Effector memory CD8-positive, alpha-beta T cell (primary cell): ENCODE measurements around the gene LRRC27.

Experiments used
- ATAC-seq: fragments of 150-1000 bp; cut with Tn5 transposase; replicated peaks from 2 replicates; pipeline ENCODE4 v1.10.0; 2021; ENCODE audit warnings: mild to moderate bottlenecking, moderate library complexity
- DNase-seq, 3 experiments: peaks; one replicate each; pipeline ENCODE4 v3.0.0; 2021
- H3K27ac Mint-ChIP-seq, 2 donors: one replicate each; pipeline ENCODE4 v1.8.0; 2022; ENCODE audit warnings: mild to moderate bottlenecking in 2 of 2, mixed read lengths in 2 of 2, moderate library complexity in 2 of 2
- H3K27me3 Mint-ChIP-seq, 2 donors: one replicate each; pipeline ENCODE4 v1.8.0; 2022; ENCODE audit warnings: mixed read lengths in 2 of 2
- H3K36me3 Mint-ChIP-seq: one replicate; pipeline ENCODE4 v1.8.0; 2022; ENCODE audit warnings: mild to moderate bottlenecking, moderate library complexity, mixed read lengths; ENCODE audit not compliant: insufficient read depth
- H3K4me1 Mint-ChIP-seq, 2 donors: one replicate each; pipeline ENCODE4 v1.8.0; 2022; ENCODE audit warnings: low read depth in 2 of 2, mixed read lengths in 2 of 2
- H3K4me3 Mint-ChIP-seq, 2 donors: one replicate each; pipeline ENCODE4 v1.8.0; 2022; ENCODE audit warnings: mild to moderate bottlenecking in 2 of 2, mixed read lengths in 2 of 2, moderate library complexity in 2 of 2
- H3K9me3 Mint-ChIP-seq, 2 donors: one replicate each; pipeline ENCODE4 v1.8.0; 2022; ENCODE audit warnings: mixed read lengths in 2 of 2

LRRC27 gene

DNA sequence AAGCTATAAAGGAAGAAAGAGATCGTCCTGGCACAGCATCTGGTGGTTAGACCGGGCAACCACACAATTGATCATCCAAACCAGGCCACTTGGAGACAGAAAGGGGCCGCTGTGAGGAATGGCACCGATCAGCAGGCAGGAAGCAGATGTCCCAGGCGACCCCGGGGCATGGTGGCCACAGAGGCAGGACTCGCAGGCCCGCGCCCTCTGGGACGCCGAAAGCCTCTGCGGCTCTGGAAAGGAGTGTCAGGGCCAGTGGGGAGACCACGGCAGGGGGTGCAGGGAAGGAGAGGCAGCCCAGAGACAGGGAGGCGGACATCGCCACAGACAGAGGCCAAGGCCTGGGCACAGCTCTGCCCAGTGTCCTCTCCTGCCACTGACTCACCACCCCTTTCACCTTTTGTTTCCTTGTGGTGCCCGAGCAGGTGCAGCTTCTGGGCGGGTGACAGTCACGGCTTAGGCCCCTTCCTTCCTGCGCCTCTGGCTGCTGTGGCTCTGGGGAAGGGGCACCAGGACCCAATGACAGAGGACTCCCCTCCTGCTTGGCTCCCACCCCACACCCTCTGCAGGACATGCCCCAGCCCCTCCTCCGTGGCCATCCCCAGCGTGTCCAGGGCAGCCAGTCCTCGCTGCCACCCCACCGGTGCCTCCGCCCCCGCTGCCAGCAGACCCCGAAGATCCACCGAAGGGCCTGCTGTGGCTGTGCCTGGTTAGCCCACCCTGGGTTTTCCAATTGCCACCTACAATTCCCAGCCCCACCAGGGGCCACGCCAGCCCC is 35.1 kb upstream of the LRRC27 start:
- H3K27ac Mint-ChIP-seq, result no peak overlapping the region
- no peak overlapping the region for H3K4me3 Mint-ChIP-seq
- peaks cover 0 to 14% of the 10 kb centered on the region in 2 donors for H3K27me3 Mint-ChIP-seq
- no peaks in the 10 kb centered on the region for H3K36me3 Mint-ChIP-seq
- peaks cover 5 to 12% of the 10 kb centered on the region in 2 donors for H3K4me1 Mint-ChIP-seq
- ATAC-seq (no peak), DNase-seq (no peak)
- H3K9me3 Mint-ChIP-seq, result no peaks in the 10 kb centered on the region

DNA sequence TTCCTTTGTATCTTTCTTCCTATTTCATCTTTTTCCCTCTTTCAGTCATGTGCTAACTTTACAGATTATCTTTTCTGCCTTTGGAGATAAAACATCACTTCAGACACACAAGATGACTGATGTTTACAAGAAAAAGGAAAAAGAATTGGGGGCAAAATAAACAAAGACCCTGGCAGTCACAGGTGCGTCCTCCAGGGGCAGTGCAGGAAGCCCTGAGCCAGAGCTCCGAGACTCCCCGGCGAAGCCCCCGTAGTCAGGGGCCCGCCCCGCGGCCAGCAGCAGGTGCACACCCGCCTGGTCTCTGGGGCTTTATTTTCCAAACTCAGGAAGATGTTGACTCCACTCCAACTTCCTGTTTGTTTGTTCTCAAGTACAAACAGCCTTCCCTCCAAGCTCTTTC is 34.5 kb upstream of the LRRC27 start:
- Mint-ChIP-seq H3K27me3 (peaks cover 0 to 14% of the 10 kb centered on the region in 2 donors), H3K36me3 (no peaks in the 10 kb centered on the region), H3K9me3 (no peaks in the 10 kb centered on the region), H3K4me3 (no peak overlapping the region), H3K4me1 (peaks cover 5 to 12% of the 10 kb centered on the region in 2 donors), H3K27ac (no peak overlapping the region)
- ATAC-seq (no peak), DNase-seq (no peak)

DNA sequence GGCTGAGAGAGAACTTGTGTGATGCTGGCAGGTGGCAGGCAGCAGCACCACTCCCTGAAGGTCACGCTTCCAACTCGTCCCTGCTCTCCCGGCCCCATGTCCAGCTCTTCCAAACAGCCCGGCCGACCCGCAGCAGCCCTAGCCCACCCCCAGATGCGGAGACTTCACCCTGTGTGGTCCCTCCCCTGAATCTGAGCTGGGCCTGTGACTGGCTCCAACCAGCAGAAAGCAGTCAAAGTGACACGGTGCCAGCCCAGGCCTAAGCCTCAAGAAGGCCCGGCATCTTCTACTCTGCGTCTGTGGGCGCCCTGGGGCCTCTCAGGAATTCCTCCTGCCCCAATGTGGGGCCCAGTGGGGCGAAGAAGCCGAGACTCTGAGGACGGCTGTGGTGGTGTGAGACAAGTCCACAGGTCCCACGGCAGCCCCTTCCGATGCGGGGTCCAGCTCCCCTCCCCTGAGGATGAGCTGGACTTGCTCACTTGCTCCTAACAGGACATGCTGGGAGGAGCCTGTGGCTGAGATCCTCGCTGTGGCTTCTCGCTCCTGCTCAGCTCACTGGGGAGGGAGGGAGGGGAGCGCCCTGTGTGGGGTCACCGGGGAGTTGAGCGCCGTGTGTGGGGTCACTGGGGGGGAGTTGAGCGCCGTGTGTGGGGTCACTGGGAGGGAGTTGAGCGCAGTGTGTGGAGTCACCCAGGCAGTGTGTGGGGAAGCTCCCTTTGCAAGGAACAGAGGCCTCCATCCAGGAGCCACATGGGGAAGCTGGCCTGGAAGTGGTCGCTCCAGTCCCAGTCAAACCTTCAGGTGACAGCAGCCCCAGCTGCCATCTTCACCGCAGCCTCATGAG is 33.7 kb upstream of the LRRC27 start:
- Mint-ChIP-seq H3K4me1 (peaks cover 5 to 12% of the 10 kb centered on the region in 2 donors), H3K27me3 (peaks cover 0 to 14% of the 10 kb centered on the region in 2 donors), H3K36me3 (no peaks in the 10 kb centered on the region), H3K27ac (no peak overlapping the region), H3K9me3 (no peaks in the 10 kb centered on the region), H3K4me3 (no peak overlapping the region)
- DNase-seq (no peak), ATAC-seq (no peak)

DNA sequence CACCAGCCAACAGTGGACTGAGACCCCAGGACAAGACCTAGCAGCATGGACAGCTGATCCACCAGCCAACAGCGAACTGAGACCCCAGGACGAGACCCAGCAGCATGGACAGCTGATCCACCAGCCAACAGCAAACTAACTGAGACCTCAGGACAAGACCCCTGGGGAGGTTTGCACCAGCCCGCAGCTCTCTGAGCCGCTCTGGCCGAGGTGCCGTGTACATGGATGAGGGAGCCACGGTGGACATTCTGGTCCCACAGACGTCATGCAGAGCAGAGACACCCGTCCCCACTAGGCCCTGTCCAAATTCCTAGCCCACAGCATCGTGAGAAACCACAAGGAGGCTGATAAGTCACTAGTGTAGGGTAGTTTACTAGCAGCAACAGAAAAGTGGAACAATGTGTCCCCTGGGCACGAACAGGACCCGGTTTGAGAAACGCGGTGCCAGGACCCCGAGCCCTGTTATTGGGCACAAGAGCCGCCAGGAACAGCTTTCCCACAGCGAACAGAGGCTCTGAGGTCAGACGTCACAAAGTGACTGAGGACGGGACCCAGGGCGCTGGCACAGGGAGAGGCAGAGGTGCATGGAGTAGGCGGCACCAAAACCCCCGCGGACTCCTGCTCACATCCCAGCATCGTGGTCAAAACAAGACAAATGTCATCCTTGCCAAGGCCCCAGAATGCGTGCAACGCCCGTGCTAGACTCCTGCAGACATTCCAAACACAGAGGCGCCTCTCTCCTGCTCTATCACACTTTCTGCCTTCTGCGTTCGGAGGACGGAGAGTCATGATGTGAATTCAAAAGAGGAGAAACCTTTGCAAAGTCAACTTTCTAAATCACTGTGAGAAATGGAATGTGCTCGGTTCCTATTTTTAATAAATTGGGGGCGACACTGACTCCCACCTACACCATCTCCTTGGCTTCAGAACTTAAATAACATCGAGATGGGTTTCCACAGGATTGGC is 32.3 kb upstream of the LRRC27 start:
- Mint-ChIP-seq H3K27me3 (peaks cover 0 to 14% of the 10 kb centered on the region in 2 donors), H3K9me3 (no peaks in the 10 kb centered on the region), H3K36me3 (no peaks in the 10 kb centered on the region), H3K4me1 (peaks cover 2 to 8% of the 10 kb centered on the region in 2 donors), H3K4me3 (no peak overlapping the region), H3K27ac (no peak overlapping the region)
- DNase-seq (no peak), ATAC-seq (no peak)

DNA sequence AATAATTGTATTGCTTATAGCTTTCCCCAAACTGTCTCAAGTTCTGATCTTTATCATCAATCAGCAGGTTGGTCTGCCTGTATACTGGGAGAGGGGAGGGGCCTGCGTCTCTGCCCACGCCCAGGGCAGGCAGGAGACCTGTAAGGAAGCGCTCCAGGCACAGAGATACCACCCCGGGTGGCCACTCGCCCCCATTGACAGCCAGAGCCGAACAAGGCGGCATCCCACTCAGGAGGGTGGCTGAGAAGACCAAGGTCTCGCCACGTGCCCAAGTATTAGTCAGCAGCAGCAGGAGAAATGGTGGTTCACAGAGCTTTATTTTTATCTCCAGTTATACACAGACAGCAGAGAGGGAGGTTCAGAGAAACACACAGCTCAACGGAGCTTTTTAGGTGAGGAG is 31.4 kb upstream of the LRRC27 start:
- no peak overlapping the region for H3K27ac Mint-ChIP-seq

DNA sequence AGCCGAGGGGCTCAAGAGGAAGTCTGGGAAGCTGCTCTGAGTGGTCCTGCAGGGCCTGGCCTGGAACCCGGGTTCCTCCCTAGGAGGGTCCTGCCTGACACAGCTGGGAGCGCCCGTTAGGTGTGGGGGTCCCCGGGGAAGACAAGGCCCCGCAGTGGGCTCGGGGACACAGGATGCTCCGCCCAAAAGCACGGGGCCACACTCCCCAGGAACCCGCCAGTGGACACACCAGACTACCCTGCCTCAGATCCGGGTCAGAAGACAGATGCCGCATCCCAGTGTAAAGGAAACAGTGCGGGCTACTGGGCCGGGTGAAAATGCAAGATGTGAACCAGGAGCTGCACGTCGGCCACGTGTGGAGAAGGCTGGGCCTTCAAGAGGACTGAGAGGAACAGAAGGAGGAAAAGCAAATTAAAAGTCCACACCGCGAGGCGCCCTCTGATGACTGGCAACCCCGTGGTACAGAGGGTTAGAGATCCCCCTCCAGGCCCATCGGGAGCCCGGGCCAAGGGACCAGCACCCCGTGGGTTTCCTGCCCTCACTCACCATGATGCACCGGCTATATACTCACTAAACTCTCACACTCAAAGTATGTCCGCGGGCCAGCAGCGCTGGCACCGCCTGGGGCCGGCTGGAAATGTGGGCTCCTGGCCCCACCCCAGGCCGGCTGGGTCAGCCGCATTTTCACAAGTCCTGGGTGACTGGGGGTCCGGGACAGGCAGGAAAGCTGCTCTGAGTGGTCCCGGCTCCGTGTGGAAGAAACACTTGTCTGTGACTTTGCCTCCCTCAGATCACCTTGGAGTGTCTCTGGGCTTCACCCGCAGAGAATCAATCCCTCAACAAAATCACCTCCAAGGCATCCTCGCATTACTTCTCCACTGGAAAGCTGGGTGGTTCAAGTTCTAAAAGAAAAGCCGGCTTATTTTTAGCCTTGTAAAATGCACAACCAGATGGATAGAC is 30.3 kb upstream of the LRRC27 start:
- Mint-ChIP-seq H3K9me3 (no peaks in the 10 kb centered on the region), H3K4me3 (no peak overlapping the region), H3K36me3 (no peaks in the 10 kb centered on the region), H3K4me1 (peaks cover 4 to 6% of the 10 kb centered on the region in 2 donors), H3K27me3 (peaks cover 0 to 17% of the 10 kb centered on the region in 2 donors), H3K27ac (no peak overlapping the region)
- DNase-seq (no peak), ATAC-seq (no peak)

More for the DNA sequence above, 31.4 kb upstream of the LRRC27 start:
- H3K4me3 Mint-ChIP-seq, result no peak overlapping the region
- DNase-seq, result no peak
- H3K27me3 Mint-ChIP-seq, result peaks cover 0 to 7% of the 10 kb centered on the region in 2 donors
- no peaks in the 10 kb centered on the region for H3K9me3 Mint-ChIP-seq
- H3K4me1 Mint-ChIP-seq, result peaks cover 2 to 4% of the 10 kb centered on the region in 2 donors
- H3K36me3 Mint-ChIP-seq, result no peaks in the 10 kb centered on the region
- ATAC-seq, result no peak

DNA sequence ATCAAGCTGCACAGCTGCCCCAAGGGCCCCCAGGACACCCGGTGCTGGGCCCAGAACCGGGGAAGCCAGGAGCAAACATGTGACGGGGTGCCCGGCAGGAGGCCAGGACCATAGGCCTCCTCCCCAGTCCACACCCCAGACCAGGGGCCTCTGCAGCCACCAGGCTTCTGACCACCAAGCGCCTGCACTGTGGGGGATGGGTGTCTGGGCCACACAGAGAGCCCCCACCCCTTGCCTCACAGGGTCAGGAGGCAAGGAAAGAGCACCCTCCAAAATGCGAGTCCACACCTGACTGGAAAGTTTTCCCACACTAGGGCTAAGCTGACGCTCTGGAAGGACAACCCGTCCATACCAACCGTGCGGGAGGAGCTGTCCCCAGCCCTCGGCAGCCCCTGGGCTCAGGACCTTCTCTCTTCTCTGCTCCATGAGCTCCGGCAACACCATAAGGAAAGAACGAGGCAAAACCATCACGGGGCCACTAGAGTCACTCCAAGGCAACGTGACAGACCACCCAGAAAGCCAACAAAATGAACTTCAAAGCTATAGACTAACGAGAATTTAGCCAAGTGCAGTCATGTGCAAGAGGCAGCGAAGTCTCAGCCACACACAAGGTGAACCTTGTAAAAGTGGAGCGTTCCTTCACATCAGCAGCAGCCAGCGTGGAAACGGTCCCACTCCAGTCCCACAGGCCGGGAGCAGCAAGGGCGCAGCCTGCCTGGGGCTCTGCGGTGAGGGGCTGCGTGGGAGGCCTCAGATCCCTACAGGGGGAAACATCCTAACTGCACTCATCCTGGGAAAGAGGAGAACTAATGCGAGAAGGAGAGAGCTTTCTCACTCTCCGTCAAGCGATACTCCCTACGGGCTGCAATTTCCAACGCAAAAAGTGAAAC is 29.3 kb upstream of the LRRC27 start:
- H3K4me1 Mint-ChIP-seq, result peaks cover 8 to 10% of the 10 kb centered on the region in 2 donors
- no peak for ATAC-seq
- H3K9me3 Mint-ChIP-seq, result no peaks in the 10 kb centered on the region
- H3K36me3 Mint-ChIP-seq, result peaks cover 4% of the 10 kb centered on the region
- peaks cover 0 to 20% of the 10 kb centered on the region in 2 donors for H3K27me3 Mint-ChIP-seq
- no peak overlapping the region for H3K4me3 Mint-ChIP-seq
- no peak overlapping the region for H3K27ac Mint-ChIP-seq
- no peak for DNase-seq

DNA sequence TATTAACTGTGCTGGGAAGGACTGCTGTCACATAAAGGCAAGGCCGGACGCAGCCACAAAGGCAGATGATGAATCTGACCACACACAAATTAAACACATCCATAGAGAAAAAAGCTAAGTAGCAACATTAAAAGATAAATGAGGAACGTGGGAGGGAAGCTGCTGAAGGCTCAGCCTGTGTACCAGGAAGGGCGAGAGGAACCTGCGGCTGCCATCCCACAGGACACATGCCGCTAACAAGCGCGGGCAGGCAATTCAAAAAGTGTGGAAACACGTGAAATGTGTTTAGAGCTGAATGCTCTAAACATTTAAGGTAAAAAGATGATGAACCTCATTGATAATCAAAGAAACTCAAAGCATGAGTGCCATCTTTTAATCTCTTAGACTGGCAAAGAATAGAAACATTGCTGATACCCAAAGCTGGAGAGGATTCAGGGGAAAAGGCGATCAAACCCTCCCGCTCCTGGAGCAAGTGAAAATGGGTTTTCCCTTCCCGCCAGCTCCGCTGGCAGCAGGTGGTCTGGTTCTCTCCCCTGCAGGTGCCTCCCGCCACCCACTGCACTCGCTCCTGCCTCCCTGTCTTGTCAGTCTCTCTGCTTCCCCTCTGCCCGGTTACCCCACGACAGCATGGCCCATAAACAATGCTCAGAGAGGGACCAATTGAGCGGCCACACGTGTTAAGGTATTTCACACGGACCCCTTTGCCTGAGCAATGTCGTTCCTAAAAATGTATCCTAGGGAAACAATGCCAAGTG is 28.5 kb upstream of the LRRC27 start:
- H3K36me3 Mint-ChIP-seq, result peaks cover 4% of the 10 kb centered on the region
- no peak overlapping the region for H3K4me3 Mint-ChIP-seq
- peaks cover 0 to 20% of the 10 kb centered on the region in 2 donors for H3K27me3 Mint-ChIP-seq
- no peak for ATAC-seq
- no peak for DNase-seq
- H3K4me1 Mint-ChIP-seq, result peaks cover 8 to 10% of the 10 kb centered on the region in 2 donors
- H3K27ac Mint-ChIP-seq, result no peak overlapping the region
- no peaks in the 10 kb centered on the region for H3K9me3 Mint-ChIP-seq

DNA sequence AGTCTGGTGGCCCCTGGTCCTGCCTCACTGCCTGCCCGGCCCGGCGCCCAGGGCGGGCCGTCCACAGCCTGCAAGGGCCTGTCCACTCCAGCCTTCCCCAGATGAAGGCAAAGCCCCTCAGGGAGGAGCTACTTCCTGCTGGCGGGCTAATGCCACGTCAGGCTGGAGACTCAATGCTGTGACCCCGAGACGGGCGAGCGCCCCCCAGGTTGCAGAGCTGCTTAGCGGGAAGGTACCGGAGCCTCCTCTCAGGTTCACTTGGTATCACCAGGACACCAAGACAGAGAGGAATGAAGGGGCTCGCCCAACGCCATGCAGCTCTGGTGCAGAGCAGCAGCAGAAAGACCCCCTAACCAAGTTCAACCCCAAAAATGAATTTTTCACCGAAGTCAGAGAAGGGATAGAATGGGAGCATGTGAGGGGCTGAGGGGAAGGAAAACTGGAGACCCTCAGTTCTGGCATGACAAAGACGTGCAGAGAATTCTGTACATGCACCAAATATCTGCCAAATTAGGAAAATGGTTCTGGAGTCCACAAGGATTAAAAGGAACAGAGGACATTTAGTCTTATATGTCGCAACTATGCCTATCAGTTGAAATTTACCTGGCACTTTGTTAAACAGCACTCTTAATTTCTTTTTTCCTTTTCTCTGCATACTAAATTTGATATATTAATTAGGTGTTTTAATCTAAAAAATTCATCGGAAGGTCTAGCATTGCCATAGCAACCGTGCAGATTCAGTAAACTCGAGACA is 27.1 kb upstream of the LRRC27 start:
- DNase-seq (no peak), ATAC-seq (no peak)
- H3K27ac Mint-ChIP-seq, result no peak overlapping the region
- peaks cover 4% of the 10 kb centered on the region for H3K36me3 Mint-ChIP-seq
- peaks cover 7 to 8% of the 10 kb centered on the region in 2 donors for H3K4me1 Mint-ChIP-seq
- H3K4me3 Mint-ChIP-seq, result no peak overlapping the region
- no peaks in the 10 kb centered on the region for H3K9me3 Mint-ChIP-seq
- H3K27me3 Mint-ChIP-seq, result peaks cover 0 to 20% of the 10 kb centered on the region in 2 donors

DNA sequence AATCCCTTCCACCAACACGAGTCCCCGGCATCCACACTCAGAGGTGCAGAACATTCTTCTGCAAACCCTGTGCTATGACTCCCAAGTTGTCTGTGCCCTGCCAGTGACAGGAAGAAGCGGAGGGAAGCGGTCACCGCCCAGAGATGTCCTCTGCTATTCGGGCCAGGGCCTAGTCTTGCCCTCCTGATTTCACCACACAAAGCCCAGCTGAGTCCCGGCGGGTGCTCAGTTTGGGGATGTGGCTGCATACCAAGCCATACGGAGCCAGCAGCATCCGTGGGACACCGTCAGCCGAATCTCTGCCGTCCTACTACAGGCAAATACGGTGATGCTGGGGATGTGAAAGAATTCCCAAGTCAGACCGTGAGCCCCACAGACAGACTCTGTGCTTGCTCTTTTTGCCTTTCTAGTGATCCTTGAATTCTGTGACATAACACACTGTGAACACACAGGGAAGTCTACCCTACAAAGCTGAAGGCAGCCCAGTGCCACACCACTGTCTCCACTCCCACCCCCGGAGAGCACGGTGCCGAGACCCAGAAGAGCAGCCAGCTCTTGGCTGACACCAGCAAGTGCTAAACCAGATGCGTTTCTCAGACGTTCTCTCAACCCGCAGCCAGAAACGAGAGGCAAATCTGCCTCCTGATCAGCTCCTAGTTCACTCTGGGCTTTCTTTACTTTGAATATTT is 26.2 kb upstream of the LRRC27 start:
- DNase-seq, result no peak
- Mint-ChIP-seq H3K27ac (no peak overlapping the region), H3K9me3 (no peaks in the 10 kb centered on the region), H3K4me1 (peaks cover 6 to 7% of the 10 kb centered on the region in 2 donors), H3K4me3 (peak overlapping the region; percentile 88), H3K36me3 (peaks cover 4% of the 10 kb centered on the region), H3K27me3 (peaks cover 0 to 15% of the 10 kb centered on the region in 2 donors)
- ATAC-seq, result no peak
